Activated CD8-positive, alpha-beta memory T cell treated with anti-CD3 and anti-CD28 coated beads for 4 hours (primary cell): ENCODE data around the gene PCSK9.

Experiments
- DNase-seq, 2 donors: peaks; one replicate each; pipeline ENCODE4 v3.0.0-alpha.2; 2020; ENCODE audit warnings: low read depth in 2 of 2

Gene PCSK9

DNA sequence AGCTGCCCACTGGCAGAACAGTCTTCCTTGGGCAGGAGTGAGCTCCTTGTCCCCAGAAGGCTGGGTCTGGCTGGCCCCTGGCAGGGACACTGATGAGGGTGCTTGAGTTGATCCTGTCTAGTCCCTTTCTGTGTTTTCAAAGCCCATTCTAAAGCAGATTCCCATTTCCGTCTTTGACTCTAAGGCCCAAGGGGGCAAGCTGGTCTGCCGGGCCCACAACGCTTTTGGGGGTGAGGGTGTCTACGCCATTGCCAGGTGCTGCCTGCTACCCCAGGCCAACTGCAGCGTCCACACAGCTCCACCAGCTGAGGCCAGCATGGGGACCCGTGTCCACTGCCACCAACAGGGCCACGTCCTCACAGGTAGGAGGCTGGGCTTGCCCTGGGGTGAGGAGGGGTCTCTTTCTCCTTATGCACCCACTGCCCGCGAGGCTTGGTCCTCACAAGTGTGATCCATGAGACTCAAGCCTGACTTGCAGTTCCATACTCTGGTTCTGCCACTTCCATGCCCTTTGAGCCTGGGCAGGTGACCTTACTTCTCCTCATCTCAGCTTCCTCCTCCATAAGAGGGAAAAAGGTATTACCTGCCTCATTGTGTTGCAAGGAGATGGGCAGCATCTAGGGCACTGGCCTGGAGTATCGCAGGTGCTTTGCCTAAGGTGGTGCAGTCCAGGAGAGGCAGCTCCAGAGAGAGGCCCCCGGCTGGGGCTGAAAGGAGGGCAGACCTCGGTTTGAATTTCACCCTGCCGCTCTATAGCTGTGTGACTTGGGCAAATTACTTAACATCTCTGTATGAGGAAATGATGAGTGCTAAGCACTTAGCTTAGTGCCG, 20.2 kb downstream of the PCSK9 start:
- DNase-seq, result no peak

DNA sequence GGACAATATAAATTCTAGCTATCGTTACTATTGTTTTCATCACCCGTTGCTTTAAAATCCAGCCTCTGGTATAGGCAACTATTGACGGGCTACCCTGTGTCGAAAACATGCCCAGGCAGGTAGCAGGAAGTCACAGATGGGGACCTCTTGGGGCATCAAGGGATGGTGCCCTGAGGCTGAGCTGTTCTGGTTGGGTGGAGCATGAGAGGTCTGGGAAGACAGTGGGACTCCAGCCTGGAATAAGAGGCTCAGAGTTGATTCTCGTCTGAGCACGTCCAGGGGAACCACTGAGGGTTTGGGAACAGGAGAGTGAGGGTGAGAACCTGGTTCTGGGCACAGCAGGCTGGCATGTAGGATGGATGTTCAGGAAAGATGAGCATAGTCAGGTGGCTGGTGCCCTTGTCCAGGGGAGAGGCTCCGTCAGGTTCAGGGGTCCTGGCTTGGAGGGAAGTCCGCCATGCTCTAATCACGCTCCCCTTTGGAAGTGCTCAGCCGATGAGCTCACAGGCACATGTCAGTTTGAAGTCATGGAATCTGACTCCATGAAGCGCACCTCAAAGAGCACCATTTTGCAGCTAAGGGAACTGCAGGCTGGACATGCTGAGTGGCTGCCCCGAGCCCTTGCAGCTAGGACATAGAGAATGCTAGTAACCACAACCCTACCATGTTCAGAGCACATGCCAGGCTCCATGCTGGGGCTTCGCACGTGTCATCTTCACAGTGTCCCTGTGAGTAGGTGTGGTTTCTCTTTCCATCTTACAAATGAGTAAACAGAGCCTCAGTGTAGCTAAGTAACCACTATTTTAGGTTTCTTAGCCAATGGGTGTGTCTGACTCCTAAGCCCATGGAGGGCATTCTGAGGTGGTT, 21.0 kb downstream of the PCSK9 start:
- DNase-seq, result no peak

DNA sequence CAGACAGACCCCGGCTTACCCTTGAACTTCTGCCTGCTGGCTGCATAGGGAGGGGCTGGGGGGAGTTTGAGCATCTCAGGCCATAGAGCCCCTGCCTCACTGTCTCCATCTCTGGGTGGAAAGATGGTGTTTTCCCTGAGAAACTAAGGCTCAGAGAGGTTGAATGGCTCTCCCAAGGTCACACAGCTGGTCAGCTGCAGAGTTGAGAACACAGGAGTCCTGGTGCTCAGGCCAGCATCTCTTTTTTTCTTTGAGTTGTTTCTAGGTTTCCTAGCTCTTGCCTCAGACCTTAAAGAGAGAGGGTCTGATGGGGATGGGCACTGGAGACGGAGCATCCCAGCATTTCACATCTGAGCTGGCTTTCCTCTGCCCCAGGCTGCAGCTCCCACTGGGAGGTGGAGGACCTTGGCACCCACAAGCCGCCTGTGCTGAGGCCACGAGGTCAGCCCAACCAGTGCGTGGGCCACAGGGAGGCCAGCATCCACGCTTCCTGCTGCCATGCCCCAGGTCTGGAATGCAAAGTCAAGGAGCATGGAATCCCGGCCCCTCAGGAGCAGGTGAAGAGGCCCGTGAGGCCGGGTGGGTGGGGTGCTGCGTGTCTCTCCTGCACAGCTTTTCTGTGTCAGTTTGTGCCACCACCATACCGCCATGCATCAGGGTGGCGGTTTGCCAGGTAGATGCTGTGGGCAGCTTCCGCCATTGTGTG, 21.8 kb downstream of the PCSK9 start:
- no peak for DNase-seq

DNA sequence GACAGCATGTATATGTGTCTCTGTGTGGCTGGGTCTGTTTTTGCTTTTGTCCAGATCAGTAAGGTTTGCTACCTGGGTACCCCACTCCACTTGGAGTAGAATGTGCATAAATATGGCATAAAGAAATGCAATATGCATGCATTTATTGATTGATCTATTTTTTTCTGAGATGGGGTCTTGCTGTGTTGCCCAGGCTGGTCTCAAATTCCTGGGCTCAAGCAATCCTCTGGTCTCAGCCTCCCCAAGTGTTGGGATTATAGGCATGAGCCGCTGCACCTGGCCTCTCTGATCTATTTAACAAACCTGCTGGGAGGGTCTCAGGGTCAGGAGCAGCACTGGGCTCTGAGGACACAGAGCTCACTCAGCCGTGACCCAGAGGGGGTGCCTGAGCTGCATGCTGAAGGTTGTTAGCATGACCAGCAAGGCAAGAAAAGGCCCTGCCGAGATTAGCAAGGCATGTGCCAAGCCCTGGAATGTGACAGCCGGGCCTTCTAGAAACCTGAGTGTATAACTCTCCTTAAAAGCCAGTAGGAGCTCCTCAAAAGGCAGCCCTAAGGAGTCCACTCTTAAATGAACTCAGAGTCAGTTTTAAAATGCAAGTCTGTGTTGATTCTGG, 22.5 kb downstream of the PCSK9 start:
- no peak for DNase-seq

DNA sequence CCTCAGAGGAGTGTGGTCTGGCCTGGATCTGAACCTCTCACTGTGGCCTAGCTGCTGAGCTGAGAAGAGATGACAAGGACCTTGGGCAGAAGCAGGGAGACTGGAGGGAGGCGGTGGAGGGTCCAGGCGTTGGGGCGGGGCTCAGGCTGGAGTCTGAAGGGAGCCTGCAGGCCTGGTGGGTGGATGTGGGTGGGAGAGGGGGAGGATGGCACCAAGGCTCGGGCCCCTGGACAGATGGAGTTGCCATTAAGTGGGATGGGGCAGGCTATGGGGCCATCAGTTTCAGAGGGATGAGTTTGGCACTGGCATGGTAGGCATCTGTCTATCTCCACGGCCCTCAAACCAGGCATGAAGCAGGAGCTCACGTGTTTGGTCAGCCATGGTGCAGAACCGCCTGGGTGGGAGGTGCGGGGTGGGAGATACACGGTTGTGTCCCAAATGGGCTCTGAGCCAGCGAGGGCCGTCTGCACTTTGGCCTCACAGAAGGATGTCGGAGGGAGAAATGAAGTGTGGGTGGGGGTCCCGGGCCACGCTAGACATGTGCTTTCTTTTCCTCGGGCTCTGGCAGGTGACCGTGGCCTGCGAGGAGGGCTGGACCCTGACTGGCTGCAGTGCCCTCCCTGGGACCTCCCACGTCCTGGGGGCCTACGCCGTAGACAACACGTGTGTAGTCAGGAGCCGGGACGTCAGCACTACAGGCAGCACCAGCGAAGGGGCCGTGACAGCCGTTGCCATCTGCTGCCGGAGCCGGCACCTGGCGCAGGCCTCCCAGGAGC, 23.6 kb downstream of the PCSK9 start:
- DNase-seq, result no peak

DNA sequence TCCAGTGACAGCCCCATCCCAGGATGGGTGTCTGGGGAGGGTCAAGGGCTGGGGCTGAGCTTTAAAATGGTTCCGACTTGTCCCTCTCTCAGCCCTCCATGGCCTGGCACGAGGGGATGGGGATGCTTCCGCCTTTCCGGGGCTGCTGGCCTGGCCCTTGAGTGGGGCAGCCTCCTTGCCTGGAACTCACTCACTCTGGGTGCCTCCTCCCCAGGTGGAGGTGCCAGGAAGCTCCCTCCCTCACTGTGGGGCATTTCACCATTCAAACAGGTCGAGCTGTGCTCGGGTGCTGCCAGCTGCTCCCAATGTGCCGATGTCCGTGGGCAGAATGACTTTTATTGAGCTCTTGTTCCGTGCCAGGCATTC, 24.2 kb downstream of the PCSK9 start:
- no peak for DNase-seq

DNA sequence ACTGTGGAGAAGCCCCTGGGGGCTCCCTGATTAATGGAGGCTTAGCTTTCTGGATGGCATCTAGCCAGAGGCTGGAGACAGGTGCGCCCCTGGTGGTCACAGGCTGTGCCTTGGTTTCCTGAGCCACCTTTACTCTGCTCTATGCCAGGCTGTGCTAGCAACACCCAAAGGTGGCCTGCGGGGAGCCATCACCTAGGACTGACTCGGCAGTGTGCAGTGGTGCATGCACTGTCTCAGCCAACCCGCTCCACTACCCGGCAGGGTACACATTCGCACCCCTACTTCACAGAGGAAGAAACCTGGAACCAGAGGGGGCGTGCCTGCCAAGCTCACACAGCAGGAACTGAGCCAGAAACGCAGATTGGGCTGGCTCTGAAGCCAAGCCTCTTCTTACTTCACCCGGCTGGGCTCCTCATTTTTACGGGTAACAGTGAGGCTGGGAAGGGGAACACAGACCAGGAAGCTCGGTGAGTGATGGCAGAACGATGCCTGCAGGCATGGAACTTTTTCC, 24.8 kb downstream of the PCSK9 start:
- no peak for DNase-seq

DNA sequence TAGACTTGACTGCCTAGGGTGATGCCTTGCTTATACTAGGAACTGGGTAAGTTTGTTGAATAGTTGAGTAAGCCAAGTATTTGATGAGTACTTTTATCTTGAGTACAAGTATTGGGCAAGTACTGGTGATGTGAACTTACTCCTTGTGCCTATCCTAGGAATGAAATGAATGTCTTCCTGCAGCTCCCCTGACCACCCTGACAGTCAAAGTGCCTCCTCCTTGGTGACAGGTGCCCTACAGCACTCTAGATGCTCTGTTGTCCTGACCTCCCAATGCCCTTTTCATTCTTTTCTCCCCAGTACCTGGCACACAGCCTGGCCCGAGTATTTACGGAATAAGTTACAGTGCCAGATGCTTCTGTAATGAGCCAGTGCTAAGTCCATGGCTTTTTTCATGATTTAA, 25.5 kb downstream of the PCSK9 start:
- DNase-seq, result no peak

DNA sequence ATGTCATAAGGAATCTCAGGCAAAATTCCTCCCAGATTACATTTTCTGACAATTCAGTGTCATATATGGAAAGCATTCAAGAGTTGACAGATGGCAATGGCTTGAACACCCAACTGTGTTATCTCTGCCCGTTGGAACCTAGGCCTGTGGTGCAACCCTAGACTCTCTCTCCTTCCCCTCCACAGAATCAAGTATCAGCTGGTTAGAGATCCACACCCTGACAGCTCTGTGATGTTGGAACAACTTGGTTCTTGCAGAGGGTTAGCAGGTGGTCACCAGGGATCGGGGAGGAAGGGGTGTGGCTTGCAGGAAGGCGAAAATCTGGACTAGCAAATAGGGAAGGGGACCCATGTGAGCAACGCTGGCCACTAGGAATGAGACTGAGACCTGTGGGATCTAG, 26.3 kb downstream of the PCSK9 start:
- no peak for DNase-seq

DNA sequence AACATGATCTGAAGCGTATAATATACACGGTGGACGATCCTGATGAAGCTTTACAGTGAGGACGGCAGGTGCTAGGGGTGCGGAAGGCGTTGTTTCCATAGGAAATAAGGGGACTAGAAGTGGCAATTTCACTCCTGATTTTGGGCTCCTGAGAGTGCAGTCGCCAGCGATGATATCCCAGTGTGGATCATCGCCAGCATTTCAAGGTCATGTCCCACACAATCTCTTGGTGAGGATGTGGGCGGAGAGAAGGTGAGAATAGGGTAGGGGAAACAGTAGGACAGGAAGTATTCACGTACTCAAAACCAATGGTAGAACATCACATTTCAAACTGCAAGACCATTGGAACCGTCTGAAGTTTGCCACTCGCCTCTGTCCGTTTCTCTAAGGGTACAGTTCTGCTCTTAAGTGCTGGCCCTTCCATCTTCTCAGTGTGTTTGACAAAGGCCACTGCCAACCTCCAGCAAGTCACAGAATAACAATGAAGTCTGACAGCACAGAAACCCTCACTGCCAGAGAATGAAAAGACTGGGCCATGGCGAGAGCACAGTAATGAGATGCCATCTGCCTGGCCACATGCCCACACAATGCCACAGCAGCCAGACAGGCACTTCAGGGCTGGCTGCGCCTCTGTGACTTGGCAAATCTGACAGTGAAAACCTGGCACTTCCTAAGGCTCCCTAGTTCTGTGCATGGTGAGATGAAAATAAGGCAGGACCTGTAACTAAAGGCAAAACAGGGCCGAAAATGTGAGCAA, 27.9 kb downstream of the PCSK9 start:
- no peak for DNase-seq

DNA sequence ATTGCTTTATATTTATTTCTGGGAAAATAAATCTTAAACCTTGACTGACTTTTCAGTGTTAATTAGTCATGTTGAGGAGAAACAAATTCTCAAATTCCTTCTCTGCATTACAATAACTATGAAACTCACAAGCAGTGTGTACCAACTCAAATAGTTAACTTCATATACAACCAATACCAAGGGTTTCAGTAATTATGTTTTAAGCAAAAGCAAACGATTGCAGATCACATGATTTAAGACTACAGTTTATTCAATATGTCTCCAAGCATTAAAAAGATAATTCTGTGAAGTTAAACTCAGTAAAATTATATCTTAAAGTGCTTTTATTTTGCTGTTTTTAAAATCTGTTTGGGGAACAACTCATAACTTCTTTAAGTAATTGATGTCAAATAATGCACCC, 28.6 kb downstream of the PCSK9 start:
- no peak for DNase-seq

DNA sequence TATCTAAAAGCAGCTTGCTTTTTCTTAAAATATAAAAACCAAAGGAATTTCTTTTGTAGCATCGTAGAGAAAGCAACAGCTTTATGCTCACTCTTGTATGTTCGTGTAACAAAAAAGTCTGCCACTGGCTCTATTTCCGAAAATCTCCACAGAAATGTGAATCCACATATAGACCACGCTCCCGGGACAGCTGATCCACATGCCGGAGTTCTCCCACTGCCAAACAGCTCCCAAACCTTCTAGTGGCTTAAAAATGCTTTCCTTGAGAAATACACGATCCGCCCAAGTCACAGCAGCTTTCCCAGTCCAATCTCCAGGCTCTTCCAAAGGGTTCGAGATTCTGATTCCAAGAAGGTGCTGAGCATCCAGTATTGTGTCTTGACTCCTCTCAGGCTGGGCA, 29.3 kb downstream of the PCSK9 start:
- DNase-seq, result no peak

DNA sequence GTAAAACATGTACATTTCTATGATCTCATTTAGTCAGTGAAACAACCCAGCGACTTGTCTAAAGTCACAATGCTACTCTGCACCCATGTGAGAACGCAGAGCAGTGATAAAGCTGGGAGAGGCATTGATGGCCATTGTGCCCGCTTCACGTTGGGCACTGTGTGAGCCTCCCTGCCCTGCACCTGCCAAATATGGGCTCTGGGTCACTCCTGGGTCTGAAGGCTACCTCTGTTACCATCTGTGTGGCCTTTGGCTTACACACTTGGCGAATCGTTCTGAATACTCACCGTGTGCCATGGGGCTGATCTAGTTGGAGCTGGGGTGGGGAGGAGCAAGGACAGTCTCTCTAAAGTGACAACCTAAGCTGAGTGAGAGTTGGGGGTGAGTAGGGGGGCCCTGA, 29.9 kb downstream of the PCSK9 start:
- no peak for DNase-seq

DNA sequence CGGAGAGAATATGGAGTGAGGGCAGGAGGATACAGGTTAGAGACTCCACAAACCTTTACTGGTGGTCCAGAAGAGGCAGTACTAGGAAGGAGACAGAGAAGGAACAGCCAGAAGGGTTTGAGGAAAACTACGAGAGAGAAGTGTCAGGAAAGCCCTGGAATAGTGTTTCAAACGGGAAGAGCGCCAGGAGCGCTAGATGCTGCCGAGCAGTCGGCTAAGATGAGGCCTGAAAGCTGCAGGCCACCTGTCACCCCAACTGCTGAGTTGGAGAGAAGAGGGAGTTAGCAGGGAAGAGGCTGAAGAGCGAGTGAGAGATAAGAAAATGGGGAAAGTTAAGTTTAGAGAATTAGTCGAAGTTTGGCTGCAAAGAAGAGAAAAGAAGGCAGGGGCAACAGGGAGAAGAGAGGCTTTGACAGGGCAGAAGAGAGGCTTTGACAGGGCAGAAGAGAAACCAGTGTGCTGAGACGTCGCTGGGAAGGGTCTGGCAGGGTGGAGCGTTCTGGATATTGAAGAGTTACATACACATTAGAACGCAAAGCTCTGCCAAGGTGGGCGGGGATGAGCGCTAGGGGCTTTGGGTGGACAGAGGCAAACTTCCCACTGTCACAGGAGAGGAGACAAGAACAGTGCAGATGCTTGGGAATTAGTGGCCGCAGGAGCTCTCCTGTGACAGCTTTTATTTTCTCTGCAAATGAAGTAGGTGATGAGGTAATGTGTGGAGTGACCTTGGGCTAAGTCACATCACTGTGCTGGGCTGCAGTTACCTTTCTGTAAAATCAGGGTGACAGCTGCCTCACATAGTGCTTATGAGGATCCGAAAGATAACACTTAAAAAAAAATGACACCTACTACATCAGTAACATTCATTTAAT, 31.2 kb downstream of the PCSK9 start:
- DNase-seq, result no peak

DNA sequence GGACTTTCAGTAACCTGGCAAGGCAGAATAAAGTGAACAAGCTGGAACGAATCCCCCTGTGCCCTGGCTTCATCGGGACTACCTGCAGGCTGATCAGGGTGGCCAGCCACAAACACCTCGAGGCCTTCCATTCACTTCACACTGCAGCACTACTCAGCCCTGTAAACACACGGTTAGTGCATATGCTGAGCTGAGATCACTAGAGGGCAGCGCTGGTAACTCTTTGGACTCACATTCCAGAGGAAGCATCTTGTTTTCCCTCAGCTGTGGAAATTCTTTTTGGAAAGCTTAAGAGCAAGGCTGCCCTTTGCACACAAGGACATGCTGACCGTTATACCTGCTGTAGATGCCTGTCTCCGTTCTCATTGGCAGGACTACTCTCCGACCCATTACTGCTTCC, 32.1 kb downstream of the PCSK9 start:
- DNase-seq, result no peak

DNA sequence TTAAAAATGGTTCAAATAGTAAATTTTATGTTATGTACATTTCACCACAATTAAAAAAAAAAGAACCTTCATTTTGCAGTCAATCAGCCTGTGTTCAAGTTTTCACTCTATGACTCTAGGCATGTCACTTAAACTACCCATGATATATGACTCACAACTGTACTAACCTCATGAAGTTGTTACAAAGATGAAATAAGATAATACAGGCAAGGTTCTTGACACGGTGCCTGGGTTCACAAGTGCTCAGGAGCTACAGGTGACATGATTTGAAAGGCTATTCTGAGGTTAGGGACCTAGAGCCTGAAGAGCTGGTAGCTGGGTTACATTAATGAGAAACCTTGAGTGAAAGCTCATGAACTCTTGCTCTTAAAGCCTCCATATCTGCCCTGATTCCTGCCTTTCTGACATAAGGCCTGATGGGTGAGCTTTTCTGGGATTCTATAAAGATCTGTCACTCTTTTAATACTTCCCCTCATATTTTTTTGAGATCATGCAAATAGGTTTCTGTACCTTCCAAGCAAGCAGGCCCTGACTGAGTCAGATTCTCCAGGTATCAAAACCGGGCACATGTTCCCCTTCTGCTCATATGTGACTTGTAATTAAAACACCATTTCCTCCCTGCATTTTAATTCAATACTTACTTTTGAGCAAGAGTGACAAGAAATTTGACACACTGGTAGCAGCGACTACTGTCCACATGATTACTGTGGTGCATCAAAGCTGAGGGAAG, 34.0 kb downstream of the PCSK9 start:
- no peak for DNase-seq

DNA sequence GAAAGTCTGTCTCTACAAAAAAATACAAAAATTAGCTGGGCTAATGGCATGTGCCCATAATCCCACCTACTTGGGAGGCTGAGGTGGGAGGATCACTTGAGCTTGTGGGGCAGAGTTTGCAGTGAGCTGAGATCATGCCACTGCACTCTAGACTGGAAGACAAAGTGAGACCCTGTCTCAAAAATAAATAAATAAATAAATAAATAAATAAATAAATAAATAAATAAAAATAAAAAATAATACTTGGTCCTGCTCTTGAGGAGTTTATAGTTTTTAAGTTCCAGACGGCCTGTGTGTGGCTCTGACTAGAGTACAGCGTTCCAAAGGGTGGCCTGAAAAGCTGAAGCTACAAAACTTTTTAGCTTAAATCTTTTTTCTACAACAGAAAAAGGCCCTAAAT, 35.1 kb downstream of the PCSK9 start:
- no peak for DNase-seq

DNA sequence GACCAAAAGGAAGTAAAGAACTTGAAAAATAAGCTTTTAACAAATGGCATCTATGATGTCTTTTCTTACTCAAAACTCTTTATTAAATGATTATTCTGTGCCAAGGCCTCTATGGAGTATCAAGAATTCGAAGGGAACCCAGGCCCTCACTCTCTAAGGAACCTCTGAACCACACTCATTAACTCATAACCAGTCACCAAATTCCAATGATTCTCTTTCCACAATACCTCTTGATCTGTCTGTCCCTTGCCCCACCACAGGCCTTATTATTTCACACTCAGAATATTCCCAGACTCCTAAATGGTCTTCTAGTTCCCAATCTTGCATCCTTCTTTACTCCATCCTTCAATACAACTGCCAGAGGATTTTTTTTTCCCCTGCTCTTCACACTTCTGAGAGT, 37.0 kb downstream of the PCSK9 start:
- DNase-seq, result no peak

DNA sequence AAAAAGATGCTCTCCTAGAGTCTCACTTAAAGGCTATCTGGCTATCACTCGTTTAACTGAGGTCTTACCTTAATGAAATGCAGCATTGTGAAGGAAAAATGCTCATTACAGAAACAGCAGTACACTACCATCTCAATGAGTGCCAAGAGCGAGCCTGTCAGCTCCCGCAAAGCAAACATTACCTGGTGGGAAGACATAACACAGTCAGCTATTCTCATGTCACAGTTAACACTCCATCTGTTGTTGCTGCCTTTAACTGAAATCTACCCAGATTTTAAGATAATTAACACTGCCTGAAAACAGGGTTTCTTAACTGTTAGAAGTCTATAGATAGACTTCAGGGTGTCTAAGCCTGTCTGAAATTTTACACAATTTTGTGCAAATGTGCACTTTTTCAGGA, 39.1 kb downstream of the PCSK9 start:
- no peak for DNase-seq
